GM12872 (cell line): ENCODE data around the gene TTLL3.

Experiments used
- TF ChIP-seq, protein P1 (sequence below): IDR thresholded peaks from 3 replicates; pipeline ENCODE4 v1.5.1; 2011; ENCODE audit warnings: low read depth, mild to moderate bottlenecking, low read length, moderate library complexity; ENCODE audit not compliant: insufficient read depth

TTLL3 gene

DNA sequence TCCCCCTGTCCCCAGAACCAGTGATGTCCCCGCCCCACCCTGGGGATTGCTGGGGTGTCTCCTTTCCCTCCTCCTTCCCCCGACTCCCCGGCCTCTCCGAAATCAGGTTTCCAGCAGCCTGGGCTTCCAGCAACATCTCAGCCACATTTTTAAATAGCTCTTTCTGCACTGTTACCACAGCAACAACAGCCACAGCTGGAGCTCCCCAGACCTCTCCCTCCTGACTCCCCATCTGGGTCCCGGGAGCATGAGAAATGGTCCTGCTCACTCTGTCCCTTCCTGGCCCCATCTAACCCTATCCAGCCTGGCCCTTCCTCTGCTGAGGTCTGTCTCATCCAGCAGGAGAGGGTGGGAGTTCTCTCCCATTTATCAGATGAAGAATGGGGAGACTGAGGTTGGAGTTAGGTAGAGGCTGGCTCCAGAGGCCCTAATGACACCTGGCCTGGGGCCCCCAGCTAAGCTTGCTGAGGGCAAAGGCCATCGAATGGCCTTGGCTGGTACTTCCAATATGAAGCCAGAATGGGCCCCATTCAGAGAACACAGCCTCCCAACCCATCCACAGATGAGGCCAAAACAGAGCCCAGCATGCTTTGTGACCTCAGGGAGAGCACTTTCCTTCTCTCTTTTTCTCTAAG lies 41.8 kb upstream of the TTLL3 start:
- TF ChIP-seq, protein P1, sequence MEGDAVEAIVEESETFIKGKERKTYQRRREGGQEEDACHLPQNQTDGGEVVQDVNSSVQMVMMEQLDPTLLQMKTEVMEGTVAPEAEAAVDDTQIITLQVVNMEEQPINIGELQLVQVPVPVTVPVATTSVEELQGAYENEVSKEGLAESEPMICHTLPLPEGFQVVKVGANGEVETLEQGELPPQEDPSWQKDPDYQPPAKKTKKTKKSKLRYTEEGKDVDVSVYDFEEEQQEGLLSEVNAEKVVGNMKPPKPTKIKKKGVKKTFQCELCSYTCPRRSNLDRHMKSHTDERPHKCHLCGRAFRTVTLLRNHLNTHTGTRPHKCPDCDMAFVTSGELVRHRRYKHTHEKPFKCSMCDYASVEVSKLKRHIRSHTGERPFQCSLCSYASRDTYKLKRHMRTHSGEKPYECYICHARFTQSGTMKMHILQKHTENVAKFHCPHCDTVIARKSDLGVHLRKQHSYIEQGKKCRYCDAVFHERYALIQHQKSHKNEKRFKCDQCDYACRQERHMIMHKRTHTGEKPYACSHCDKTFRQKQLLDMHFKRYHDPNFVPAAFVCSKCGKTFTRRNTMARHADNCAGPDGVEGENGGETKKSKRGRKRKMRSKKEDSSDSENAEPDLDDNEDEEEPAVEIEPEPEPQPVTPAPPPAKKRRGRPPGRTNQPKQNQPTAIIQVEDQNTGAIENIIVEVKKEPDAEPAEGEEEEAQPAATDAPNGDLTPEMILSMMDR = no peak

DNA sequence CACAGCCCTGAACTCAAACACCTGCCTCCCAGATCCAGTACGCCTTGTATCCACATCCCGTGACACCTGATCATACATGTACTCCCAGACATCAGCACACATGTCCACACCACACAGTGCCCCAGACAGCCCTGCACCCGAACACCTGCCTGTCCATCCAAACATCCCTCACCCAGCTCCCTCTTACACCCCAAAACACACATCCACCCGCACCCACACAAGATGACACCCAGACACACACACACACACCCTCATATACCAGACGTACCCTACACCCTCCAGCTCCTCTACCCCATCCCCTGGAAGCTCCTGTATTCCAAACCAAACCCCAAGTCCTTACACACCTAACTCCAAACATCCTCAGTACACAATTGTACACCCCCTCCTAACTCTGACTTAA lies 41.0 kb upstream of the TTLL3 start:
- TF ChIP-seq, protein P1 = no peak

DNA sequence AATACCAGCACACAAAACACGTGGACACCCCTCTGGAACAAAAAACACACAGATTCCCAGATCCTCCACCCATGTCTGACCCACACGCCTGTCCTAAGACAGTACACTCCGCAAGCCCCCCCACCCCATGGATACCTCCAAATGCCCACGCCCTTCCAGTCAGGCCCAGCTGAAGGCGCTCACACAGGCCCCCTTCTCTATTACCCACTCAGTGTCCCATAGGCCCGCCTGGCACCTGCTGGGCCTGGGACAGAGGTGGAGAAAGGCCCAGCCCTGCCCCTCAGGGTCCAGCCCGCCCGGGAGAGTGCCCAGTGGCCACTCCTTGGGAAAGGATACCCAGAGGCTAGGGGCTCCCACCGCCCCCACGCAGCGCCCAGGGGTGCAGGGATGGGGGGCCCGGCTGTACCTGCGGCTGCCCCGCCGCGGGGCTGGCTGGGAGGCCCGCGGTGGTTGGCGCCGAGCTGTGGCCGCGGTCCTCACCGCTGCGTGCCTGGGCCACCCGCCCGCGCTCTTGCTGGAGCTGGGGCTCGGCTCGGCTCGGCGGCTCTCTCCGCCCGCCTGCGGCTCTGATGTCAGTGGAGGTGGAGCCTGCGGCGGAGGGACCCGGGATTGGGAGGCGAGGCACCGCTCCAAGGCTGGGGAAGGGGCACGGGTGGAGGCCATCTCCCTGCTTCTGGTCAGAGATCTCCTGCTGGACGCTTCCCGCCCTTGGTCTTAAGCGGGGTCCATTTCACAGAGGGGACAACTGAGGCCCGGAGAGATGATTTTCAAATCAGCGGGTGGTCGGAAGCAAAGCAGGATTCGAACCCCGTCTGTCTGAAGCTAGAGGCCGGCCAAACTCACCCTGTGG lies 40.4 kb upstream of the TTLL3 start, which contains the start of gene CAMK1:
TSS of gene CAMK1 (minus strand) at position 522 of the 850 bp plus-strand sequence. CDS start 2,198 bp downstream, outside the sequence.
- TF ChIP-seq, protein P1 = no peak

DNA sequence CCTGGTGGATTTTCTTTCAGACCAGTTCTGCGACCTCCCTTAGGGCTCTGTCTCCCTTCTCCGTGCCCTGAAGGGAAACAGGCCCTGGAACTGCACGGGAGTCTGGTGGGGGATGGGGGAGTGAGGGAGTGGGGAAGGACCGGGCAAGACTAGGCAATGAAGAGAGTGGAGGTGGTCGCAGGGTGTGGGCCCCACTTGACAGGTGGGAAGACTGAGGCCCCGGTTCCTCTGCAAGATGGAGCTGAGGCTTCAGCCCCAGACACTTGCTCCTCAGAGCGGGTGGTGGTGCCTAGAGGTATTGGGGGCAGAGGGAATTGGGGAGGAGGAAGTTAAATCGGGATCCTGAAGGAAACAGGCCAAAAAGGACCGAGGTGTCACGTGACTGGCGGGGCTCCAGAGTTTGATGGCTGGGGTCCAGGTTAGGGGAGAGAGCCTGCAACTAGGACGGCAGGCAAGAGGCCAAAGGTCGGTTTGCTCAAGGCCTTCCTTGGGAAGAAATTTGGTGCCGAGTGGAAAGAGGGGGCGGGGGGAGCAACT lies 39.7 kb upstream of the TTLL3 start:
- TF ChIP-seq, protein P1 = no peak

DNA sequence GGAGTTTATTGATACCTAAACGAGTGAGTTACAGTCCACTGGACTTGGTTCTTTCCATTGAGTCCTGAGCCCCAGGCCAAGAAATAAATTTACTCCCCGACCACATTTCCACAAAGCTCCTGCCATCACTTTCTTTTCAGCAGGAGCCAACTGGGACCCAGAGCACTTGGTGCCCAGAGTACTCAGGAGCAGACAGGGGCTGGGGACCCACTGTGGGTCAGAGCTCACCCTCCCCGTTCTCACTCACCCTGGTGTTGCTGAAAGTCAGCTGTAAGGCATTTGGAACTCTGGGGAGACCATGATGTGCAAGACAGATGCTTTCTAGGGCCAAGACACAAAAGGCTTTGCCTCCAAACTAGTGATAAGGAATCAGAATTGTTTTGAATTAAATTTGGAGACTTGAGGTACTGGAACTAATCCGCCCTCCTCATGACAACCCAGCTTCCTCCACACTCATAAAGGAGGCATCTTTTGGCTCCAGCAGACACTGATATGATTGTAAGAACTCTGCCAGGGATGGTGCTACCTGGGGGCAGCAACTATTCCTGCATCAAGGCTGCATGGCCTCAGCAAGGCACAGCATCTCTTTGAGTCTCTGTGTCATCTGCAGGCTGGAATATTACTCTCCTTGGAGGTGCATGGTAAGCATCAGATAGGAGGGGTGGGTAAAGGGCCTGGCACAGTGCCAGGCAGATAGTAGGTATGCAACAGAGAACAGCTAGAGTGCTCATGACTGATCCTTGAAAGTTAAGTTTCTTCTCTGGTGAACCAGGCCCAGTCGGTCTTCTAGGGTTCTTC lies 33.0 kb upstream of the TTLL3 start:
- TF ChIP-seq, protein P1 = no peak

DNA sequence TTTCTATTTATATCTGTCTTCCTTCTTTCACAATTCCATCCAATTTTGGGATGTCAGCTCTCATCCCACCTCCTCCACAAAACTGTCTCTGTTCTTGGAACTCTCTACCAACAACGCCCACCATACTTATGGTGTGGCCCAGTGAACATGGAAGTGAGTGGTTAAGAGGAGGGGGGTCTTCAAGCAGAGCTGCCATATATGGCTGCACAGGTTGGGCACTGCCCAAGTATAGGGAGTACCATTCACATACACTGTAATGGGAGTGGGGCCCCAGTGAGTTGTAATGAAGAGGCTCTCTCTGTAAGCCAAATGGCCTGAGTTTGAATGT lies 32.4 kb upstream of the TTLL3 start:
- TF ChIP-seq, protein P1 = no peak
